ENCODE measurements around the gene PLEK. TPM values are rescaled to one million over a fixed set of nuclear protein-coding genes. Genes with fewer than 3 reads are reported as not detected.

PLEK gene, protein sequence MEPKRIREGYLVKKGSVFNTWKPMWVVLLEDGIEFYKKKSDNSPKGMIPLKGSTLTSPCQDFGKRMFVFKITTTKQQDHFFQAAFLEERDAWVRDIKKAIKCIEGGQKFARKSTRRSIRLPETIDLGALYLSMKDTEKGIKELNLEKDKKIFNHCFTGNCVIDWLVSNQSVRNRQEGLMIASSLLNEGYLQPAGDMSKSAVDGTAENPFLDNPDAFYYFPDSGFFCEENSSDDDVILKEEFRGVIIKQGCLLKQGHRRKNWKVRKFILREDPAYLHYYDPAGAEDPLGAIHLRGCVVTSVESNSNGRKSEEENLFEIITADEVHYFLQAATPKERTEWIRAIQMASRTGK
- total RNA-seq (10 to 100 TPM; 14.6 to 32.9 TPM), polyA plus RNA-seq (10 to 100 TPM in 1 of 2 donors, 1 to 10 TPM in 1; 3.3 to 12.3 TPM)
- long read RNA-seq, donor 1, transcript PLEK-201 (9 exons, 2,869 nt): major isoform, 59 of 63 reads
- long read RNA-seq, donor 1, partial matches to known transcripts: 0 of 63 reads
- long read RNA-seq, donor 1, other reads (novel, unspliced or antisense): 4 of 63 reads
- long read RNA-seq, donor 2, transcript PLEK-201 (9 exons, 2,869 nt): major isoform, 8 of 14 reads
- long read RNA-seq, donor 2, partial matches to known transcripts: 2 of 14 reads
- long read RNA-seq, donor 2, other reads (novel, unspliced or antisense): 3 of 14 reads

DNA sequence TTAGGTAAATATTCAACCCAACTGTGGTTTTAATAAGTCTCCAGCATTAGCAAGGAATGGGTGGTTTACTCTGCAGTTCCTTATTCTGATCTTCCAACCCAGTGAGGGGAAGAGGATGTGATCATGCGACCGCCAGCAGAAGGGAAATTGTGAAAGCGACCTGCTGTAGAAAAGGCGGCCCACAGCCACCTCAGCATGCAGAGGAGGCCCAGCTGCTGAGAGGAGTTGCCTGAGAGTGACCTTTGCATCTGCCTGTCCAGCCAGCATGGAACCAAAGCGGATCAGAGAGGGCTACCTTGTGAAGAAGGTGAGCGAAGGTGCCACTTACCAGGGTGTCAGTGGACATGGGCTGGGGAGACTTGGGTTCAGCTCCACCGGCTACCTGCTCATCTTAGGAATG lies at the start of gene PLEK:
Gene PLEK (plus strand): TSS at position 196 of the 400 bp plus-strand sequence. CDS start 70 bp downstream, at position 266.
- intact Hi-C loops (cut with DNase I): no loop called here
- ATAC-seq (ENCODE audit: low FRiP score) (peak; percentile 65), DNase-seq (peak; percentile 76 to 83)
- no peaks in the 10 kb centered on the region for H3K4me1 ChIP-seq (ENCODE audit: control insufficient read depth in 1 of 2, insufficient read depth in 2 of 2, low read length in 2 of 2)
- H3K27ac ChIP-seq (ENCODE audit: low read depth in 1 of 2, low read length in 2 of 2): no peak within 1 kb of the TSS
- no peaks in the 10 kb centered on the region for H3K9me3 ChIP-seq (ENCODE audit: control insufficient read depth, low read length)
- no peaks in the 10 kb centered on the region for H3K27me3 ChIP-seq (ENCODE audit: control insufficient read depth in 1 of 2, insufficient read depth in 2 of 2, low read length in 1 of 2)
- WGBS, 2 donors: 93 to 94% methylated on average over 7 of the region's 7 CpGs
- no peak within 1 kb of the TSS for H3K4me3 ChIP-seq (ENCODE audit: low read length in 2 of 2)
- no peaks in the 10 kb centered on the region for H3K36me3 ChIP-seq (ENCODE audit: control insufficient read depth in 1 of 2, insufficient read depth in 2 of 2, low read length in 1 of 2)

DNA sequence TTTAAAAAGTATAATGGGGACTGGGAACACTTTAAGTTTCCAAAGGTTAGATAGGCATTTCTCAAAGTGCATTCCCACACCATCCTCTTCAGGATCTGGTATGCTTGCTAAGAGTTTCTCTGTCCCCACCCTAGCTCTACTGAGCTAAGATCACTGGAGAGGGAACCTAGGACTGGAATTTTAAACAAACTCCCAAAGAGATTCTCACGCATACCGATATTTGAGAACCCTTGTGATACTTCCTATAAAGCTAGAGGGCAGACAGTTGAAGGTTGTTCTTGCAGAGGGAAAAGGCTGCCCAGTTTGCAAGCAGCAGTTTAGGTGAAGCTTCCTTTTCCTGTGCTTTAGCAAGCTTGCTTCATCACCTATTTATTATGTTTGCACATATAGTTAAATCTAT lies 49.0 kb upstream of the PLEK start:
- H3K4me3 ChIP-seq (ENCODE audit: low read length in 2 of 2): no peak overlapping the region
- H3K27ac ChIP-seq (ENCODE audit: low read depth in 1 of 2, low read length in 2 of 2): no peak overlapping the region
- intact Hi-C loops (cut with DNase I): no loop called here
- no peaks in the 10 kb centered on the region for H3K9me3 ChIP-seq (ENCODE audit: control insufficient read depth, low read length)
- H3K36me3 ChIP-seq (ENCODE audit: control insufficient read depth in 1 of 2, insufficient read depth in 2 of 2, low read length in 1 of 2): no peaks in the 10 kb centered on the region
- no peak for DNase-seq
- 86 to 87% methylated on average over 2 of the region's 2 CpGs for WGBS, 2 donors
- no peak for ATAC-seq (ENCODE audit: low FRiP score)
- H3K27me3 ChIP-seq (ENCODE audit: control insufficient read depth in 1 of 2, insufficient read depth in 2 of 2, low read length in 1 of 2): no peaks in the 10 kb centered on the region
- H3K4me1 ChIP-seq (ENCODE audit: control insufficient read depth in 1 of 2, insufficient read depth in 2 of 2, low read length in 2 of 2): peaks cover 0 to 2% of the 10 kb centered on the region in 2 donors

DNA sequence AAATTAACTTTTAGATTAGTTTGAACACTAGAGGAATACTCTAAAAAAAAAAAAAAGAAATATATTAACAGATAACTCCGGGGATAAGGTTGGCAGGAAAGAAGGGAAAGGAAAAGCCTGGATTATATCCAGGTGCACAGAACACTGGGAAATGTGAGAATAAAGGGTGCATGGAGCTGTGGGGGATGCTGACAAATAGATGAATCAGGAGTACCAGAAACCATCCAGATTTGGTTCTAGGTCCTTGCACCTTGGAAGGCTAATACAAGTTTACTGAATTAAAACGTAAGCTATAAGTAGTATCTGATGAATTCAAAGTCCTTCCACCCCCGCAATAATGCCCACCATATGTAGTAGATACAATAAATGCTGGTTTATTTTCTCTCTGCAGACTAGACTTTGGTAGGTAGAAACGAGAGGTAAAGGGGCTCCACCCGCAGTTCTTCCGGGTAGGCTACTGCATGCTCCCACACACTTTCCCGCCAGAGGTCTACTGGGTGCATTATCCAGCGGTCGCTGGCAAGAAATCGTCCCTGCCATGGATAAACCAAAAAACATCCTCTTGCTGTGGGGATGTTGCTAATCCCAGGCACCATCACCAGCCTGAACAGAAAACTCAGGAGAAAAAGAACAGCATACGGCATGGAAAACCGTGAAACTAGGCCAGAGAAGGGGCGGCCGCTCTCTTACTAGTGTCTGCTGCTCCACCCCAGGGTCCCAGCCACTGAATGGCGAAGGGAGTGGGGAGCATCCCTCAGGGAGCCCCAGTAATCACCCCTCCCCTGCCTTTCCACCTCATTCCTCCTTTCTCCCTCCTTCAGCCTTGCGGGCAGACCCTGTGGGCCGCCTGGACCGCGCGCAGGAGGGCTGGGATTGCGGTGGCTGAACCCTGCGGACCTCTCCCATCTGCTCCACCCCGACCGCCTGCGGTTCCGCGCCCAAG lies 46.8 kb upstream of the PLEK start:
- DNase-seq: peak in 1 of 2 donors; percentile 76
- no peaks in the 10 kb centered on the region for H3K36me3 ChIP-seq (ENCODE audit: control insufficient read depth in 1 of 2, insufficient read depth in 2 of 2, low read length in 1 of 2)
- H3K27ac ChIP-seq (ENCODE audit: low read depth in 1 of 2, low read length in 2 of 2): no peak overlapping the region
- WGBS, 2 donors: 26 to 27% methylated on average over 27 of the region's 27 CpGs
- ATAC-seq (ENCODE audit: low FRiP score): peak; percentile 39
- no peaks in the 10 kb centered on the region for H3K9me3 ChIP-seq (ENCODE audit: control insufficient read depth, low read length)
- peaks cover 0 to 2% of the 10 kb centered on the region in 2 donors for H3K4me1 ChIP-seq (ENCODE audit: control insufficient read depth in 1 of 2, insufficient read depth in 2 of 2, low read length in 2 of 2)
- intact Hi-C loops (cut with DNase I): no loop called here
- no peaks in the 10 kb centered on the region for H3K27me3 ChIP-seq (ENCODE audit: control insufficient read depth in 1 of 2, insufficient read depth in 2 of 2, low read length in 1 of 2)
- H3K4me3 ChIP-seq (ENCODE audit: low read length in 2 of 2): peak overlapping the region; percentile 33 to 50

- intact Hi-C loops (cut with DNase I): no loop called here
- Histone ChIP-seq H3K36me3 (ENCODE audit: control insufficient read depth in 1 of 2, insufficient read depth in 2 of 2, low read length in 1 of 2) (no peaks in the 10 kb centered on the region), H3K27ac (ENCODE audit: low read depth in 1 of 2, low read length in 2 of 2) (peak overlapping the region in 1 of 2 donors; percentile 65), H3K4me3 (ENCODE audit: low read length in 2 of 2) (peak overlapping the region; percentile 33 to 50), H3K4me1 (ENCODE audit: control insufficient read depth in 1 of 2, insufficient read depth in 2 of 2, low read length in 2 of 2) (peaks cover 0 to 2% of the 10 kb centered on the region in 2 donors), H3K9me3 (ENCODE audit: control insufficient read depth, low read length) (no peaks in the 10 kb centered on the region), H3K27me3 (ENCODE audit: control insufficient read depth in 1 of 2, insufficient read depth in 2 of 2, low read length in 1 of 2) (no peaks in the 10 kb centered on the region)
- WGBS, 2 donors: 0 to 1% methylated on average over 24 to 27 of the region's 27 CpGs
- peak in 1 of 2 donors; percentile 51 for DNase-seq
- peak; percentile 70 for ATAC-seq (ENCODE audit: low FRiP score)
These were observed 46.1 kb upstream of the PLEK start for GRCh38 chr2:68318914-68319397.

GRCh38 chr2:68319398-68320117 lies 45.5 kb upstream of the PLEK start, which contains the start of gene CNRIP1:
TSS of gene CNRIP1 (minus strand) at chr2:68319949. CDS start at chr2:68319400, 549 bp downstream.
- no peaks in the 10 kb centered on the region for H3K27me3 ChIP-seq (ENCODE audit: control insufficient read depth in 1 of 2, insufficient read depth in 2 of 2, low read length in 1 of 2)
- no peaks in the 10 kb centered on the region for H3K36me3 ChIP-seq (ENCODE audit: control insufficient read depth in 1 of 2, insufficient read depth in 2 of 2, low read length in 1 of 2)
- WGBS, 2 donors: 0% methylated on average over 58 to 64 of the region's 64 CpGs
- DNase-seq: peak; percentile 84 to 90
- H3K4me1 ChIP-seq (ENCODE audit: control insufficient read depth in 1 of 2, insufficient read depth in 2 of 2, low read length in 2 of 2): peaks cover 0 to 2% of the 10 kb centered on the region in 2 donors
- no peaks in the 10 kb centered on the region for H3K9me3 ChIP-seq (ENCODE audit: control insufficient read depth, low read length)
- peak within 1 kb of the TSS; percentile 33 to 50 for H3K4me3 ChIP-seq (ENCODE audit: low read length in 2 of 2)
- intact Hi-C loops (cut with DNase I): no loop called here
- peak within 1 kb of the TSS in 1 of 2 donors; percentile 65 for H3K27ac ChIP-seq (ENCODE audit: low read depth in 1 of 2, low read length in 2 of 2)
- ATAC-seq (ENCODE audit: low FRiP score): peak; percentile 89

DNA sequence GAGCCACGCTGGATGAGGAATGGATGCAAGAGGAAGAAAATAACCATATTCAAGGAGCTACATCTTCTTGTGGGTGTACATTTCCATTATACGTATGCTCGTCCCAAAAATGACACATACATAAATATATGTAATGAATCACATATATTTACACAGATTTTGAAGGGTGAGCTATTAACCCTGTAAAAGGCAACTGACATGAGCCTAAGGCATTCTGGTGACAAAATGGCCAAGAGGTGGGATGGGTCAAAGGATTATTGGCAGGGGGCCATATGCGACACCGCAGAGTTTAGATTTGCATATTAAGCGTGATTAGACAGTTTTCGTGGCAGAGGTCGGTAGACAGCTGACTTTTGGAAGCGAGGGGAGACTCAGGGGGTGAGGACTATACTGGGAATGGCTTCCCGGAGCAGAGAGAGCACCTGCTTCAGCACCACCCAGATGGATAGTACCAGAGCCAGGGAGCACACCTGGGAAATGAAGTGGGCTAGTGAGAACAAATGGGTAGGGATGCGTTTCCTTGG lies 44.9 kb upstream of the PLEK start:
- Histone ChIP-seq H3K36me3 (ENCODE audit: control insufficient read depth in 1 of 2, insufficient read depth in 2 of 2, low read length in 1 of 2) (no peaks in the 10 kb centered on the region), H3K27ac (ENCODE audit: low read depth in 1 of 2, low read length in 2 of 2) (no peak overlapping the region), H3K4me3 (ENCODE audit: low read length in 2 of 2) (peak overlapping the region; percentile 33 to 50), H3K4me1 (ENCODE audit: control insufficient read depth in 1 of 2, insufficient read depth in 2 of 2, low read length in 2 of 2) (peaks cover 0 to 2% of the 10 kb centered on the region in 2 donors), H3K9me3 (ENCODE audit: control insufficient read depth, low read length) (no peaks in the 10 kb centered on the region), H3K27me3 (ENCODE audit: control insufficient read depth in 1 of 2, insufficient read depth in 2 of 2, low read length in 1 of 2) (no peaks in the 10 kb centered on the region)
- peak; percentile 3 for ATAC-seq (ENCODE audit: low FRiP score)
- no peak for DNase-seq
- intact Hi-C loops (cut with DNase I): no loop called here
- 3% methylated on average over 11 of the region's 11 CpGs for WGBS, 2 donors

- Histone ChIP-seq H3K4me3 (ENCODE audit: low read length in 2 of 2) (no peak overlapping the region), H3K4me1 (ENCODE audit: control insufficient read depth in 1 of 2, insufficient read depth in 2 of 2, low read length in 2 of 2) (peaks cover 0 to 2% of the 10 kb centered on the region in 2 donors), H3K9me3 (ENCODE audit: control insufficient read depth, low read length) (no peaks in the 10 kb centered on the region), H3K36me3 (ENCODE audit: control insufficient read depth in 1 of 2, insufficient read depth in 2 of 2, low read length in 1 of 2) (no peaks in the 10 kb centered on the region), H3K27ac (ENCODE audit: low read depth in 1 of 2, low read length in 2 of 2) (no peak overlapping the region), H3K27me3 (ENCODE audit: control insufficient read depth in 1 of 2, insufficient read depth in 2 of 2, low read length in 1 of 2) (peaks cover 0 to 3% of the 10 kb centered on the region in 2 donors)
- intact Hi-C loops (cut with DNase I): no loop called here
- WGBS, 2 donors: 79 to 82% methylated on average over 3 of the region's 3 CpGs
- ATAC-seq (ENCODE audit: low FRiP score): no peak
- DNase-seq: no peak
These were observed 40.0 kb upstream of the PLEK start for GRCh38 chr2:68325056-68325455.
